ENCODE data around the gene DNMT3B. TPM values are rescaled to one million over a fixed set of nuclear protein-coding genes. Genes with fewer than 3 reads are reported as not detected.

The DNMT3B gene
- polyA plus RNA-seq, 3 donors: 0.39 to 0.44 TPM; not detected in 1

GRCh38 chr20:32775336-32775991, 13.3 kb downstream of the DNMT3B start:
- intact Hi-C loops (cut with micrococcal nuclease): loop anchor here in 1 of 2 donors (5.0 kb wide), 1 partner anchor 253 kb away; no protein-coding TSS in a partner anchor
- no peaks in the 10 kb centered on the region for H3K36me3 ChIP-seq (replicated peaks in 1 of 2; ENCODE audit: control insufficient read depth in 1 of 2, insufficient read depth in 2 of 2, low read length in 2 of 2)
- H3K4me3 ChIP-seq (replicated peaks in 1 of 3; ENCODE audit: low read depth in 2 of 3, low read length in 3 of 3): no peak overlapping the region
- H4K20me1 ChIP-seq (ENCODE audit: insufficient read depth, low read length): no peaks in the 10 kb centered on the region
- Mint-ChIP-seq H3K4me3 (no peak overlapping the region), H3K27ac (peak overlapping the region in 1 of 7 donors; percentile 41), H3K4me1 (peaks cover 9% of the 10 kb centered on the region), H3K9me3 (no peaks in the 10 kb centered on the region), H3K36me3 (no peaks in the 10 kb centered on the region), H3K27me3 (ENCODE audit: low read depth in 3 of 3) (peaks cover 0 to 3% (median 2%) of the 10 kb centered on the region in 3 donors)
- no peaks in the 10 kb centered on the region for H3K9me3 ChIP-seq (replicated peaks in 1 of 2; ENCODE audit: control insufficient read depth in 1 of 2, insufficient read depth in 1 of 2, low read length in 2 of 2)
- H3K27me3 ChIP-seq (ENCODE audit: control insufficient read depth in 2 of 2, insufficient read depth in 2 of 2, low read length in 2 of 2): no peaks in the 10 kb centered on the region
- H2AFZ ChIP-seq (ENCODE audit: insufficient read depth, low read depth, low read length, poor library complexity, severe bottlenecking): no peak overlapping the region
- H3K4me1 ChIP-seq (ENCODE audit: control insufficient read depth in 1 of 2, insufficient read depth in 2 of 2, low read length in 2 of 2): no peaks in the 10 kb centered on the region
- H3K4me2 ChIP-seq (replicated peaks; ENCODE audit: extremely low read depth, low read length, poor library complexity, severe bottlenecking): no peak overlapping the region
- H3K9ac ChIP-seq (ENCODE audit: insufficient read depth, low read length, poor library complexity, severe bottlenecking): no peak overlapping the region
- no peak for DNase-seq
- 80% methylated on average over 7 of the region's 10 CpGs for WGBS (ENCODE audit: insufficient coverage)
- H3K79me2 ChIP-seq (ENCODE audit: insufficient read depth, low read length): no peaks in the 10 kb centered on the region
- H3K27ac ChIP-seq (ENCODE audit: low read depth in 1 of 2, low read length in 2 of 2): no peak overlapping the region
- no peak for TF ChIP-seq CTCF (IDR thresholded peaks at IDR 0.05)

- DNase-seq: no peak
- WGBS (ENCODE audit: insufficient coverage): 85% methylated on average over 8 of the region's 8 CpGs
- H3K4me2 ChIP-seq (replicated peaks; ENCODE audit: extremely low read depth, low read length, poor library complexity, severe bottlenecking): no peak overlapping the region
- H3K79me2 ChIP-seq (ENCODE audit: insufficient read depth, low read length): no peaks in the 10 kb centered on the region
- no peaks in the 10 kb centered on the region for H3K9me3 Mint-ChIP-seq
- H3K4me1 Mint-ChIP-seq: peaks cover 6% of the 10 kb centered on the region
- no peak overlapping the region for H3K27ac ChIP-seq (ENCODE audit: low read depth in 1 of 2, low read length in 2 of 2)
- H2AFZ ChIP-seq (ENCODE audit: insufficient read depth, low read depth, low read length, poor library complexity, severe bottlenecking): no peak overlapping the region
- H3K27me3 Mint-ChIP-seq (ENCODE audit: low read depth in 3 of 3): peaks cover 0 to 2% (median 0%) of the 10 kb centered on the region in 3 donors
- H3K27ac Mint-ChIP-seq: no peak overlapping the region
- no peak overlapping the region for H3K4me3 ChIP-seq (replicated peaks in 1 of 3; ENCODE audit: low read depth in 2 of 3, low read length in 3 of 3)
- no peaks in the 10 kb centered on the region for H3K4me1 ChIP-seq (ENCODE audit: control insufficient read depth in 1 of 2, insufficient read depth in 2 of 2, low read length in 2 of 2)
- H3K36me3 ChIP-seq (replicated peaks in 1 of 2; ENCODE audit: control insufficient read depth in 1 of 2, insufficient read depth in 2 of 2, low read length in 2 of 2): no peaks in the 10 kb centered on the region
- H4K20me1 ChIP-seq (ENCODE audit: insufficient read depth, low read length): no peaks in the 10 kb centered on the region
- no peak for TF ChIP-seq CTCF (IDR thresholded peaks at IDR 0.05)
- H3K36me3 Mint-ChIP-seq: no peaks in the 10 kb centered on the region
- intact Hi-C loops (cut with micrococcal nuclease): loop anchor here in 1 of 2 donors (5.0 kb wide), 1 partner anchor 255 kb away; no protein-coding TSS in a partner anchor
- H3K4me3 Mint-ChIP-seq: no peak overlapping the region
- H3K9me3 ChIP-seq (replicated peaks in 1 of 2; ENCODE audit: control insufficient read depth in 1 of 2, insufficient read depth in 1 of 2, low read length in 2 of 2): no peaks in the 10 kb centered on the region
- H3K9ac ChIP-seq (ENCODE audit: insufficient read depth, low read length, poor library complexity, severe bottlenecking): no peak overlapping the region
- H3K27me3 ChIP-seq (ENCODE audit: control insufficient read depth in 2 of 2, insufficient read depth in 2 of 2, low read length in 2 of 2): no peaks in the 10 kb centered on the region
Observed at GRCh38 chr20:32777177-32777956, 15.2 kb downstream of the DNMT3B start.
